COLO829 (cell line): ENCODE results near the gene GYG1.

ENCODE experiments used
- DNase-seq: peaks from one replicate; pipeline ENCODE4 v3.0.0; 2012; ENCODE audit warnings: low spot score

The GYG1 gene

GRCh38 chr3:149016669-149017541 is 25.6 kb downstream of the GYG1 start:
- DNase-seq, result peak; percentile 55

- no peak for DNase-seq
Observed at GRCh38 chr3:149018247-149018646, 26.9 kb downstream of the GYG1 start.

- no peak for DNase-seq
Observed at GRCh38 chr3:149019580-149019979, 28.2 kb downstream of the GYG1 start.

GRCh38 chr3:149020196-149020838 is 29.0 kb downstream of the GYG1 start:
- DNase-seq, result no peak

GRCh38 chr3:149020839-149021252 is 29.5 kb downstream of the GYG1 start:
- no peak for DNase-seq

- no peak for DNase-seq
Observed at GRCh38 chr3:149021830-149022229, 30.5 kb downstream of the GYG1 start.

- DNase-seq, result no peak
Observed at GRCh38 chr3:149023951-149024350, 32.6 kb downstream of the GYG1 start.

GRCh38 chr3:149026718-149027117 is 35.4 kb downstream of the GYG1 start:
- no peak for DNase-seq

GRCh38 chr3:149031096-149031495 is 39.8 kb downstream of the GYG1 start:
- DNase-seq, result no peak

- DNase-seq, result no peak
Observed at GRCh38 chr3:149037684-149038083, 46.3 kb downstream of the GYG1 start.

GRCh38 chr3:149038322-149038721 is 47.0 kb downstream of the GYG1 start:
- no peak for DNase-seq

GRCh38 chr3:149042789-149043386 is 51.5 kb downstream of the GYG1 start:
- DNase-seq, result peak; percentile 27

GRCh38 chr3:149044339-149045083 is 53.2 kb downstream of the GYG1 start:
- no peak for DNase-seq

GRCh38 chr3:149055575-149055974 is 64.2 kb downstream of the GYG1 start:
- no peak for DNase-seq

- no peak for DNase-seq
Observed at GRCh38 chr3:149058198-149058597, 66.9 kb downstream of the GYG1 start.

GRCh38 chr3:149058602-149059001 is 67.3 kb downstream of the GYG1 start:
- no peak for DNase-seq

- DNase-seq, result no peak
Observed at GRCh38 chr3:149061776-149062175, 70.4 kb downstream of the GYG1 start.

- DNase-seq, result no peak
Observed at GRCh38 chr3:149067883-149068282, 76.5 kb downstream of the GYG1 start.
